ENCODE measurements around the gene LARP4B.

Gene LARP4B

DNA sequence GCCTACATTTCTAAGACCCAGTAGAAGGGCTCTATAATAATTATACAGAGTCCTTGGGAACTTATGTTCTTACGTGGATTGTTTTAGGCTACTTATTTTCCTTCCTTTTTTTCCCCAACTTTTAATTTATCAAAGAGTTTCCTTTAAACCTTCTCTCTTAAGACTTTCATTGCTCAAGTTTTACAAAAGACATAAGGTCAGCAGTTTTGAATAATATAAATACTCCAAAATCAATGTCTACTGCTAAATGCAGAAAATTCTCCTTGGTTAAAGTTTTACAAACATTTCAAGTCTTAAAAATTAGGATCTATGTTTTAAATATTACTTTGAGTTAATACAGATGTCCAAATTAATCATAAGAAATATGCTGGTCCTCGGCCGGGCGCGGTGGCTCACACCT, 97.0 kb downstream of the LARP4B start:
- no peaks in the 10 kb centered on the region for H3K27me3 ChIP-seq (ENCODE audit: control insufficient read depth, insufficient read depth, low read length)

DNA sequence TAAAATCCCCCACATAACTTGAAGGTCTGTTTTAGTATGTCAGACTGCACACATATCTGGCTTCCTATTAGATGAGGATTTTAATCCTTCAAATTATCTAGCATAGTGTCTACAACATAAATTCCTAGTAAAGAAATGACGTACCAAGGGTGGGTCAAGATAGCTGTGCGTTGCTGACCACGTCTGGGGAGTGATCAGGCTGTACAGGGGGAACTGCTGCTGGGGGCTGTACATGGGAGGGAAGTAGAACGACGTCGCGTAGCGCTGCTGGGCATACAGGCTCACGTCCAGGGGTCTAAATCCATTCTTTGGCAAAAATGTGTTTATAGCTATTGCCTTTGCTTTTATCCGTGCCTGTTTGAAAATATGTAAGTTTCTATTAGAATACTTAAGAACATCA, 102.3 kb downstream of the LARP4B start:
- Histone ChIP-seq H3K9me3 (ENCODE audit: control insufficient read depth, low read length) (no peaks in the 10 kb centered on the region), H3K4me3 (ENCODE audit: low read length) (no peak overlapping the region), H3K36me3 (ENCODE audit: control insufficient read depth, insufficient read depth, low read length) (peaks cover 8% of the 10 kb centered on the region)

More for the DNA sequence above, 97.0 kb downstream of the LARP4B start:
- Histone ChIP-seq H3K4me3 (ENCODE audit: low read length) (no peak overlapping the region), H3K9ac (ENCODE audit: low read length) (no peak overlapping the region), H3K9me3 (ENCODE audit: control insufficient read depth, low read length) (no peaks in the 10 kb centered on the region), H3K4me1 (ENCODE audit: control insufficient read depth, insufficient read depth, low read length) (no peaks in the 10 kb centered on the region), H3K36me3 (ENCODE audit: control insufficient read depth, insufficient read depth, low read length) (no peaks in the 10 kb centered on the region)

DNA sequence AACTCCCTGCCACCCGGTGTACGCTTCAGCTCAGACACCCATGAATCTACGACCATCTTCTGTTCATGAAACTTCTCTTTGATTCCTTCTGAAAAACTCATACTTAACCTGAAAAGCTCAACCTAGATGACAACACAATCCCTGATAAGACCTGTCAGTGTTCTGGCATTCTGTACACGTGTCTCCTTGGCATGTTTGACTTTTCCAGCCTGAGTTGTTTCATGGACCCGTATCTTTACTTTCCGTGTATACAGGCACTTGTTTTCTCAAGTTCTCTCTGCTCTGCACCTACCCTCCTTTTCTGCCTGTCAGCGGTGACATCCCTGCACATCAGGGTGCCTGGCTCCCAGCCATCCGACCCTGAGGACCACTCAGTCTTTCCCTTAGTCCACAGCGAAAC, 103.3 kb downstream of the LARP4B start:
- H3K4me3 ChIP-seq (ENCODE audit: low read length) = no peak overlapping the region
- no peak overlapping the region for H3K9ac ChIP-seq (ENCODE audit: low read length)
- H3K9me3 ChIP-seq (ENCODE audit: control insufficient read depth, low read length) = no peaks in the 10 kb centered on the region
- H3K4me1 ChIP-seq (ENCODE audit: control insufficient read depth, insufficient read depth, low read length) = no peaks in the 10 kb centered on the region
- peaks cover 14% of the 10 kb centered on the region for H3K36me3 ChIP-seq (ENCODE audit: control insufficient read depth, insufficient read depth, low read length)
- no peaks in the 10 kb centered on the region for H3K27me3 ChIP-seq (ENCODE audit: control insufficient read depth, insufficient read depth, low read length)

More for the DNA sequence above, 102.3 kb downstream of the LARP4B start:
- no peaks in the 10 kb centered on the region for H3K4me1 ChIP-seq (ENCODE audit: control insufficient read depth, insufficient read depth, low read length)
- no peak overlapping the region for H3K9ac ChIP-seq (ENCODE audit: low read length)
- H3K27me3 ChIP-seq (ENCODE audit: control insufficient read depth, insufficient read depth, low read length) = no peaks in the 10 kb centered on the region

DNA sequence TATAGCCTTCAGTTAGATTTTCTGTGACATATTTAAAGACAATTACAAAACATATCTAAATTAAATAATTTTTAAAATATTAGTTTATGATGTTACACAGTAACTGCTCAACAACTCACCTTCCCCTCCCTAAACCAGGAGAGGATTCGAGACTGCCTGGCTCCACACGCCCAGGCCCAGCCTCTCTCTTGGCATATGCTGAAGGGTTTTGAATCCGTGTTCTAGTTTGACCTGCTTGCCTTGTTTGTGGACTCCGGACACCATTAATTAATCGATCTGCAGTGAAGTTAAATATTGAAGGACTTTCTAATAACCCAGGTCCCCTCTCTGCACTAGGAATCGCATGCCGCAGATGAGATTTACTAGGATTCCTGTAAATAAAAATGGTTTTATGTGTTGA, 106.6 kb downstream of the LARP4B start:
- no peaks in the 10 kb centered on the region for H3K27me3 ChIP-seq (ENCODE audit: control insufficient read depth, insufficient read depth, low read length)
- H3K4me3 ChIP-seq (ENCODE audit: low read length) = no peak overlapping the region
- H3K9ac ChIP-seq (ENCODE audit: low read length) = no peak overlapping the region
- peaks cover 19% of the 10 kb centered on the region for H3K36me3 ChIP-seq (ENCODE audit: control insufficient read depth, insufficient read depth, low read length)
- no peaks in the 10 kb centered on the region for H3K4me1 ChIP-seq (ENCODE audit: control insufficient read depth, insufficient read depth, low read length)
- H3K9me3 ChIP-seq (ENCODE audit: control insufficient read depth, low read length) = no peaks in the 10 kb centered on the region

DNA sequence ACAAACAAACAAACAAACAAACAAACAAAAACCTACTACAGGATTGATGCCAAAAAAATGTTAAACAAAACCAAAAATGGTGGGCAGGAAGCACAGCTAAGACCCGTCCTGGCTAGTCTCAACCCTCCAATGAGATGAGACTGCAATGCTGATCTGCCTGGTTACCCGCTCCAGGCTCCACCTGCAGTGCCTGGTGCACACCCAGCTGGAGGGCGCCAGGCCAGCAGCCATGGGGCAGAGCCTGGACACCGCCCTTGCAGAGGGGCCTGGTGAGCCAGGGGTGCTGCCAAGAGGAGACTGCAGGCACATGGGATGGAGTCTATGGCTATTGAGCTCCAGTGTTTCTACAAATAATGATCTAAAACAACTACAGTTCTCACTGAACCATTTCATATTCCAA, 107.0 kb downstream of the LARP4B start:
- no peak overlapping the region for H3K9ac ChIP-seq (ENCODE audit: low read length)
- H3K36me3 ChIP-seq (ENCODE audit: control insufficient read depth, insufficient read depth, low read length) = peaks cover 20% of the 10 kb centered on the region
- no peaks in the 10 kb centered on the region for H3K4me1 ChIP-seq (ENCODE audit: control insufficient read depth, insufficient read depth, low read length)
- H3K9me3 ChIP-seq (ENCODE audit: control insufficient read depth, low read length) = no peaks in the 10 kb centered on the region
- no peaks in the 10 kb centered on the region for H3K27me3 ChIP-seq (ENCODE audit: control insufficient read depth, insufficient read depth, low read length)
- H3K4me3 ChIP-seq (ENCODE audit: low read length) = no peak overlapping the region

DNA sequence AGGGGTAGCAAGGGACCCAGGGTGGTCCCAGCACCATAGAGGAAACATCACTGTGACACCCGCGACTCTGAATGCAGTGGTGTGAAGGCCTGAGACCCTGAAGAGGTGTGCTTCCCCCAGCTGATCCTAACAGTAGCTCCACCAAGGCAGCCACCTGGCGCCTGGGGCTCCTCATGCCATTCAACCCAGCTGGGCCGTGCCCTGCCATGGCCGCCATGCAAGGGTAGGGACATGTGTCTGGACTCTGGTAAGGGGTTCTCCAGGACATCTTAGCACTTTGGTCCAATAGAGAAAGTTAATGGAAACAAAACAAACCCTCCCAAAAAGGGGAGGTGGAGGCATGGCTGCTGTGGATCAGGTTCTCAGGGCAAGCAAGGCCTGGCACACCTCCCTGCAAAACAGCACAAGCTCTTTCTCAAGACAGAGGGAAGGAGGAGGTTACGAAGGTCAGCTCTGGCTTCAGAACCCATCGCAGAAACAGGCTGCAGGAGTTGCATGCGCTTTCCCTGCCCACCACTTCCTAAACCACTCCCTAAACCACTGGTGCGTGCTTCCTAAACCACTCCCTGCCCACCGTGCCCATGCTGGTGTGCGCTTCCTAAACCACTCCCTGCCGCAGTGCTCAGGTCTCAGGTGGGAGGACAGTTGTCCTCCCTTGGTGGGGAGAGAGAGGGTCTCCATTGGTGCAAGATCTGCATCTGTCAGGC, 108.7 kb downstream of the LARP4B start:
- Histone ChIP-seq H3K36me3 (ENCODE audit: control insufficient read depth, insufficient read depth, low read length) (peaks cover 19% of the 10 kb centered on the region), H3K4me1 (ENCODE audit: control insufficient read depth, insufficient read depth, low read length) (no peaks in the 10 kb centered on the region), H3K27me3 (ENCODE audit: control insufficient read depth, insufficient read depth, low read length) (no peaks in the 10 kb centered on the region), H3K9me3 (ENCODE audit: control insufficient read depth, low read length) (no peaks in the 10 kb centered on the region), H3K9ac (ENCODE audit: low read length) (no peak overlapping the region), H3K4me3 (ENCODE audit: low read length) (no peak overlapping the region)

DNA sequence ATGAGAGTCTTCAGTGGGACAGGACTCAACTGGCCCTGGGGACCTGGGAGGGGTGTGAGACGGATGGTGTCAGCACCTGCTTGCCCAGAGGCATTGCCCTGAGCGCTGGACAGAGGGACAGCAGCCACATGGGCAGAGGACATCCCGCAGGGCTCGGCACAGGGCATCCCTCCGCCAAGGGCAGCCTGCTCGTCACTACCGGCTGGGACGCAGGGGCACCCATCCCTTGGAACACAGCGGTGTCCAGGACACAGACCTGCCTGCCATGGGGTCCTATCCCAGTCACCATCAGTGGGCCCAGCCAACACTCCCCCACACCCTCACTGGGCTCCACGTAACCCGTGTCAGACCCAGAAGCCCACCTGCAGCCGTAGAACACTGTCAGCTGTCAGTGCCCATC, 109.3 kb downstream of the LARP4B start:
- Histone ChIP-seq H3K9me3 (ENCODE audit: control insufficient read depth, low read length) (no peaks in the 10 kb centered on the region), H3K9ac (ENCODE audit: low read length) (no peak overlapping the region), H3K4me3 (ENCODE audit: low read length) (no peak overlapping the region), H3K36me3 (ENCODE audit: control insufficient read depth, insufficient read depth, low read length) (peaks cover 14% of the 10 kb centered on the region), H3K4me1 (ENCODE audit: control insufficient read depth, insufficient read depth, low read length) (no peaks in the 10 kb centered on the region), H3K27me3 (ENCODE audit: control insufficient read depth, insufficient read depth, low read length) (no peaks in the 10 kb centered on the region)

DNA sequence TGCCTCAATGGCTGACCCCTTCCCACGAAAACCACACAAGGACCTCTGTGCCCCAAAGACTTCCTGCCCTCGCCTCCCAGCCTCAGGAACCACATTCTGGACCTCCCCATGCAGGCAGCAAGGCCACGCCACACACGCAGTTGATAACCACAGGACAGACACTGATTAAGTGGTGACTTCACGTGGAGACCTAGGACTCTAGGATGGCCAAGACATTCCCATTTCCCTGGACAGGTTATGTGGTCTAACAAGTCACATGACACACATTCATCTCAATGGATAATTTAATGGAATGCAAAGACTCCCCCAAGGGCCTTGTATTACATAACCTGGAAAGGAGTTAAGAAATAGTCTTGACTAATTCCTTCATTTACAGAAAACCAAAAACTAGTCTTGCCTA, 110.2 kb downstream of the LARP4B start:
- H3K4me1 ChIP-seq (ENCODE audit: control insufficient read depth, insufficient read depth, low read length) = no peaks in the 10 kb centered on the region
- H3K9me3 ChIP-seq (ENCODE audit: control insufficient read depth, low read length) = no peaks in the 10 kb centered on the region
- H3K4me3 ChIP-seq (ENCODE audit: low read length) = no peak overlapping the region
- peaks cover 14% of the 10 kb centered on the region for H3K36me3 ChIP-seq (ENCODE audit: control insufficient read depth, insufficient read depth, low read length)
- H3K9ac ChIP-seq (ENCODE audit: low read length) = no peak overlapping the region
- no peaks in the 10 kb centered on the region for H3K27me3 ChIP-seq (ENCODE audit: control insufficient read depth, insufficient read depth, low read length)

DNA sequence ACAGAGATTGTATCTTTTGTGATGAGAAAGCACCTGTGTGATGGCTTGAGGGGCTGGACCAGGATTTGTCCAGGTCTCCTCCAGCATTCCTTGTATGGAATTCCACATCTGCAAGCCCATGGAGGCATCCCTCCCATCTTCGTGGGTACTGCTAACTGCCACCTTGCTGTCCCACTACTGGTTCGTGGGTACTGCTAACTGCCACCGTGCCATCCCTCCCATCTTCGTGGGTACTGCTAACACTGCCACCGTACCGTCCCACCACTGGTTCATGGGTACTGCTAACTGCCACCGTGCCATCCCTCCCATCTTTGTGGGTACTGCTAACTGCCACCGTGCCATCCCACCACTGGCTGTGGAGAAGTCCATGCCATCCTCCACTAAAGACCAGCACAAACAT, 111.7 kb downstream of the LARP4B start:
- Histone ChIP-seq H3K36me3 (ENCODE audit: control insufficient read depth, insufficient read depth, low read length) (peaks cover 14% of the 10 kb centered on the region), H3K4me3 (ENCODE audit: low read length) (no peak overlapping the region), H3K9me3 (ENCODE audit: control insufficient read depth, low read length) (no peaks in the 10 kb centered on the region), H3K27me3 (ENCODE audit: control insufficient read depth, insufficient read depth, low read length) (no peaks in the 10 kb centered on the region), H3K9ac (ENCODE audit: low read length) (no peak overlapping the region), H3K4me1 (ENCODE audit: control insufficient read depth, insufficient read depth, low read length) (no peaks in the 10 kb centered on the region)

DNA sequence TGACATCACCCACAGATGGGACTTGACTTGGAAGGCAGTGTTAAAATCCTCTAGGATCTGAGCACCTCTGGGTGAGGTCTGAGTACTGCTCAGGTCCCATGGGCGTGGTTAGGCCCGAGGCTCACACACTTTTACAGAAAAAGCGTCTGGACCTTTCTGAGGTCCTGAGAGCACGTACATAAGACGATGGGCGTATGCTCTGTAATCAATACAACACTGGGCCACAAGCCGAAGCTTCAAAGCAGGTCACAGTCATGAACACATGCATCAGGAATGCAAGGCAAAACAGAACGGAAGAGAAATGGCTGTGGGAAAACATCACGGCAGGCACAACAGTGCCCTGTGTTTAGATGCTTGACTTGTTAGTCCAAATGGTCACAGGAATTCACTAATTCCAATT, 112.2 kb downstream of the LARP4B start:
- no peaks in the 10 kb centered on the region for H3K4me1 ChIP-seq (ENCODE audit: control insufficient read depth, insufficient read depth, low read length)
- H3K27me3 ChIP-seq (ENCODE audit: control insufficient read depth, insufficient read depth, low read length) = no peaks in the 10 kb centered on the region
- no peak overlapping the region for H3K4me3 ChIP-seq (ENCODE audit: low read length)
- H3K9ac ChIP-seq (ENCODE audit: low read length) = no peak overlapping the region
- peaks cover 13% of the 10 kb centered on the region for H3K36me3 ChIP-seq (ENCODE audit: control insufficient read depth, insufficient read depth, low read length)
- no peaks in the 10 kb centered on the region for H3K9me3 ChIP-seq (ENCODE audit: control insufficient read depth, low read length)

DNA sequence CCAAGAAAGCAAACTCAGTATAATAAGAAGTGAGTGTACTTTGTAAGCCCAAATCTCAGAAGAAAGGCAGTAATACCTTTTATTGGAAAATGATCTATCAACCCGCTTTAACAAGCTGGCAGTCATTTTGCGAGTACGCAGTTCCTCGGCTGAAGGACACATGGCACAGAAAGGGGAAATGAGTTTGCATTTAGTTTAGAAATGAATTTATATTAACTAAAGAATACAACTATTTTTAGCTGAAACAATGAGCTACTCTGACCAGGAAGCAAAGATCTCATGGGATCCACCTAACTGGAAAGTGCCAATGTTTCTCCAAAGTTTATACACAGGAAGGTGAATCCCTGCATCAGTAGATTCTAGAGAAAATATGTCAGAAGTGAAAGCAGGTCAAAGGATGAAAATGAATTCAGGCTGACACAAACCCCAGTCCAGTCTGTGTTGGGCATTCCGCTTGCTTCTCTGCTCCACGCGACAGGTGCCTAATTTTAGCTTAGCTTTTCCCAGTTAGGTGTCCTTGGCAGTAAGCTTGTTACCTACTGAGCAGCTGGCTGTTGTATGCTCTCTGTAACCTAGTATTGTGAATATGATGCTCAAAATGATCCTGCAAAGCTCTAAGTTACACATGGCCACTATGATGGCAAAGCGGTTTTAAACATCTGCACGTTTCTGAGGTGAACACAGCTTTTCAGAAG, 112.8 kb downstream of the LARP4B start:
- H3K27me3 ChIP-seq (ENCODE audit: control insufficient read depth, insufficient read depth, low read length) = no peaks in the 10 kb centered on the region
- no peak overlapping the region for H3K9ac ChIP-seq (ENCODE audit: low read length)
- no peaks in the 10 kb centered on the region for H3K4me1 ChIP-seq (ENCODE audit: control insufficient read depth, insufficient read depth, low read length)
- no peaks in the 10 kb centered on the region for H3K9me3 ChIP-seq (ENCODE audit: control insufficient read depth, low read length)
- H3K4me3 ChIP-seq (ENCODE audit: low read length) = no peak overlapping the region
- peaks cover 6% of the 10 kb centered on the region for H3K36me3 ChIP-seq (ENCODE audit: control insufficient read depth, insufficient read depth, low read length)

DNA sequence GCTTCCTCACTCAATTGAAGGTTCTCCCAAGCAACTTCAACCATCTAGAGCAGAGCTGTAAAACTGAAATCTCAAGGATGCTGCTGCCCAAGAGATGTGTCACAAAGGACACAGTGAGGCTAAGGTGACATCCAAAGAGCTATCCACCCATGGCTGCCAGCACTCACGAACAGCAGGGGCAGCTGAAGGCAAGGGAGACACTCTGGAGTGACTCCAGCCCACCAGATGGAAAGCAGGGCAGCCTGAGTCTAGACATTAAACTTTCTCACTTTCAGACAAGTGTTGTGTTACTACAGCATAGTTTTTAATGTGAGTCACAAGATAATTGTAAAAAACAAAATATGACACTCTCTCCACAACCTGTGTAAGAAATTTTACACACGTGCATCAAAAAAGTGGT, 113.5 kb downstream of the LARP4B start:
- H3K4me1 ChIP-seq (ENCODE audit: control insufficient read depth, insufficient read depth, low read length) = no peaks in the 10 kb centered on the region
- H3K9ac ChIP-seq (ENCODE audit: low read length) = no peak overlapping the region
- peaks cover 7% of the 10 kb centered on the region for H3K36me3 ChIP-seq (ENCODE audit: control insufficient read depth, insufficient read depth, low read length)
- no peak overlapping the region for H3K4me3 ChIP-seq (ENCODE audit: low read length)
- no peaks in the 10 kb centered on the region for H3K9me3 ChIP-seq (ENCODE audit: control insufficient read depth, low read length)
- H3K27me3 ChIP-seq (ENCODE audit: control insufficient read depth, insufficient read depth, low read length) = no peaks in the 10 kb centered on the region

Data from mucosa of stomach (tissue), 1 donor.